GM21390 (cell line): Measurements from ENCODE around the gene RPL32.
A peak's percentile ranks its signal among the peaks of the same experiment; 100 is the strongest.
"Not testable (repeated sequence)": the region's sequence is repeated elsewhere in the genome, so short reads cannot be mapped to it uniquely, and the experiment has no call there.

Source experiments
- ATAC-seq: cut with Tn5 transposase; IDR thresholded peaks from one replicate; pipeline ENCODE4 v1.9.1; 2021; ENCODE audit not compliant: unreplicated experiment

The RPL32 gene

GRCh38 chr3:12868039-12869034 is 27.0 kb upstream of the RPL32 start:
- ATAC-seq = peak; percentile 50

GRCh38 chr3:12866836-12867235 is 25.5 kb upstream of the RPL32 start:
- no peak for ATAC-seq

GRCh38 chr3:12865271-12865670 is 23.9 kb upstream of the RPL32 start:
- no peak for ATAC-seq

GRCh38 chr3:12862387-12862786 is 21.0 kb upstream of the RPL32 start:
- no peak for ATAC-seq

- no peak for ATAC-seq
These were observed 20.2 kb upstream of the RPL32 start for GRCh38 chr3:12861611-12862010.

- ATAC-seq = no peak
These were observed 18.5 kb upstream of the RPL32 start for GRCh38 chr3:12859840-12860239.

- ATAC-seq = no peak
These were observed 15.3 kb upstream of the RPL32 start for GRCh38 chr3:12856626-12857025.

- no peak for ATAC-seq
These were observed 13.2 kb upstream of the RPL32 start for GRCh38 chr3:12854565-12854964.

- ATAC-seq = not testable (repeated sequence)
These were observed 12.5 kb upstream of the RPL32 start for GRCh38 chr3:12853847-12854246.

- no peak for ATAC-seq
These were observed 10.8 kb upstream of the RPL32 start for GRCh38 chr3:12852201-12852600.

GRCh38 chr3:12845811-12846210 is 4.4 kb upstream of the RPL32 start:
- no peak for ATAC-seq

- no peak for ATAC-seq
These were observed 1.1 kb upstream of the RPL32 start for GRCh38 chr3:12842469-12842868.

GRCh38 chr3:12841970-12842328 is 584 bp upstream of the RPL32 start:
- peak; percentile 6 for ATAC-seq

GRCh38 chr3:12840591-12841148 is 695 bp downstream of the RPL32 start:
- peak; percentile 32 for ATAC-seq

GRCh38 chr3:12840148-12840547 is 1.2 kb downstream of the RPL32 start:
- ATAC-seq = not testable (repeated sequence)

GRCh38 chr3:12839156-12839946 is 2.0 kb downstream of the RPL32 start:
- no peak for ATAC-seq

GRCh38 chr3:12838179-12838965 is 3.0 kb downstream of the RPL32 start:
- ATAC-seq = no peak

- ATAC-seq = no peak
These were observed 3.9 kb downstream of the RPL32 start for GRCh38 chr3:12837295-12837986.

- ATAC-seq = no peak
These were observed 6.2 kb downstream of the RPL32 start for GRCh38 chr3:12835052-12835665.
